GM23338 (cell line): ENCODE data around the gene SENP5.

Source experiments
- JUNB ChIP-seq: IDR thresholded peaks from one replicate; pipeline ENCODE4 v1.6.1; 2016; ENCODE audit warnings: antibody characterized with exemption; ENCODE audit not compliant: unreplicated experiment
- TF ChIP-seq, protein P1 (sequence below), 2 experiments: fragments of 200-600 bp in 1 of 2; sonication (generic) in 1 of 2; conservative IDR thresholded peaks; 2 replicates each; pipeline versions ENCODE4 v1.5.1 to v1.6.1; 2016 to 2017; ENCODE audit warnings: antibody characterized with exemption in 2 of 2, low read depth in 2 of 2, mild to moderate bottlenecking in 2 of 2, moderate library complexity in 1 of 2

DNA sequence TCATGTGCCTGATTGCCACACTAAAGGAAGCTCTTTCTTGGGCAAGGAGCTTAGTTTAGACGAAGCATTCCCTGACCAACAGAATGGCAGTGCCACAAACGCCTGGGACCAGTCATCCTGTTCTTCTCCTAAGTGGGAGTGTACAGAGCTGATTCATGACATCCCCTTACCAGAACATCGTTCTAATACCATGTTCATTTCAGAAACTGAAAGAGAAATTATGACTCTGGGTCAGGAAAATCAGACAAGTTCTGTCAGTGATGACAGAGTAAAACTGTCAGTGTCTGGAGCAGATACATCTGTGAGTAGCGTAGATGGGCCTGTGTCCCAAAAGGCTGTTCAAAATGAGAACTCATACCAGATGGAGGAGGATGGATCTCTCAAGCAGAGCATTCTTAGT is 18.4 kb downstream of the SENP5 start:
- TF ChIP-seq, protein P1, sequence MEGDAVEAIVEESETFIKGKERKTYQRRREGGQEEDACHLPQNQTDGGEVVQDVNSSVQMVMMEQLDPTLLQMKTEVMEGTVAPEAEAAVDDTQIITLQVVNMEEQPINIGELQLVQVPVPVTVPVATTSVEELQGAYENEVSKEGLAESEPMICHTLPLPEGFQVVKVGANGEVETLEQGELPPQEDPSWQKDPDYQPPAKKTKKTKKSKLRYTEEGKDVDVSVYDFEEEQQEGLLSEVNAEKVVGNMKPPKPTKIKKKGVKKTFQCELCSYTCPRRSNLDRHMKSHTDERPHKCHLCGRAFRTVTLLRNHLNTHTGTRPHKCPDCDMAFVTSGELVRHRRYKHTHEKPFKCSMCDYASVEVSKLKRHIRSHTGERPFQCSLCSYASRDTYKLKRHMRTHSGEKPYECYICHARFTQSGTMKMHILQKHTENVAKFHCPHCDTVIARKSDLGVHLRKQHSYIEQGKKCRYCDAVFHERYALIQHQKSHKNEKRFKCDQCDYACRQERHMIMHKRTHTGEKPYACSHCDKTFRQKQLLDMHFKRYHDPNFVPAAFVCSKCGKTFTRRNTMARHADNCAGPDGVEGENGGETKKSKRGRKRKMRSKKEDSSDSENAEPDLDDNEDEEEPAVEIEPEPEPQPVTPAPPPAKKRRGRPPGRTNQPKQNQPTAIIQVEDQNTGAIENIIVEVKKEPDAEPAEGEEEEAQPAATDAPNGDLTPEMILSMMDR (conservative IDR thresholded peaks at IDR 0.05; ENCODE audit: low read depth in 2 of 2): no peak
- TF ChIP-seq JUNB: no peak
